SK-N-SH (cell line): ENCODE data around the gene SH3TC1. TPM values are rescaled to one million over a fixed set of nuclear protein-coding genes. Genes with fewer than 3 reads are reported as not detected.
A peak's percentile ranks its signal among the peaks of the same experiment; 100 is the strongest.

Source experiments
- CTCF ChIA-PET: fragments of 300-600, 350-600 bp; formaldehyde crosslinking; extraction: SDS; loops from one replicate; lab custom pipeline; 2021; lab: Yijun Ruan, JAX
- POLR2A ChIA-PET: fragments of 350-600 bp; sonication (Branson Sonifier 250); formaldehyde crosslinking; extraction: SDS; loops from one replicate; lab custom pipeline; 2020; ENCODE audit warnings: antibody characterized with exemption, inconsistent platforms; lab: Yijun Ruan, JAX
- DNase-seq: peaks from one replicate; pipeline ENCODE4 v3.0.0; 2012
- H2AFZ ChIP-seq: fragments of 200-600 bp; sonication (generic); 2 replicates; pipeline ENCODE4 v1.8.1; 2016; ENCODE audit warnings: antibody characterized with exemption, mild to moderate bottlenecking, low read depth
- H3F3A ChIP-seq: fragments of 200-600 bp; sonication (generic); replicated peaks from 2 replicates; pipeline ENCODE3; 2016; ENCODE audit warnings: antibody characterized with exemption, mild to moderate bottlenecking; ENCODE audit not compliant: insufficient read depth
- H3K27ac ChIP-seq, 2 experiments: fragments of 200-500 bp in 1 of 2; fragments of 200-600 bp in 1 of 2; sonication (Bioruptor generic) in 1 of 2; sonication (generic), shearing (Covaris generic) in 1 of 2; 2 replicates each; pipeline versions ENCODE4 v1.5.1 to v1.6.1; 2014 to 2016; ENCODE audit warnings: low read depth in 2 of 2, inconsistent platforms in 1 of 2, low read length in 1 of 2, mild to moderate bottlenecking in 1 of 2, mixed read lengths in 1 of 2
- H3K27me3 ChIP-seq: fragments of 200-600 bp; sonication (generic), shearing (Covaris generic); 2 replicates; pipeline ENCODE4 v1.6.1; 2016; ENCODE audit warnings: mixed run types; ENCODE audit not compliant: insufficient read depth
- H3K36me3 ChIP-seq, 2 experiments: fragments of 200-500 bp in 1 of 2; fragments of 200-600 bp in 1 of 2; sonication (Bioruptor generic) in 1 of 2; sonication (generic) in 1 of 2; replicated peaks in 1 of 2; 2 replicates each; pipeline versions ENCODE3 to v1.5.1; 2014 to 2016; ENCODE audit warnings: low read length in 1 of 2, mild to moderate bottlenecking in 1 of 2; ENCODE audit not compliant: insufficient read depth in 2 of 2, control insufficient read depth in 1 of 2
- H3K4me1 ChIP-seq, 2 experiments: fragments of 200-500 bp in 1 of 2; fragments of 200-600 bp in 1 of 2; sonication (Bioruptor generic) in 1 of 2; sonication (generic), shearing (Covaris generic) in 1 of 2; 2 replicates each; pipeline versions ENCODE4 v1.5.1 to v1.6.1; 2014 to 2016; ENCODE audit warnings: low read depth in 1 of 2, low read length in 1 of 2, mixed run types in 1 of 2; ENCODE audit not compliant: insufficient read depth in 2 of 2, control insufficient read depth in 1 of 2
- H3K4me2 ChIP-seq: fragments of 200-600 bp; sonication (generic), shearing (Covaris generic); 2 replicates; pipeline ENCODE4 v1.6.1; 2017; ENCODE audit warnings: mixed run types
- H3K4me3 ChIP-seq, 2 experiments: fragments of 200-500 bp in 1 of 2; fragments of 200-600 bp in 1 of 2; sonication (Bioruptor generic) in 1 of 2; sonication (generic), shearing (Covaris generic) in 1 of 2; 2 replicates each; pipeline versions ENCODE4 v1.5.1 to v1.8.1; 2014 to 2016; ENCODE audit warnings: low read depth in 2 of 2, inconsistent platforms in 1 of 2, low read length in 1 of 2, mild to moderate bottlenecking in 1 of 2, mixed read lengths in 1 of 2, moderate library complexity in 1 of 2
- H3K79me2 ChIP-seq: fragments of 200-600 bp; sonication (generic); 2 replicates; pipeline ENCODE4 v1.8.1; 2017; ENCODE audit warnings: mild to moderate bottlenecking; ENCODE audit not compliant: insufficient read depth
- H3K9ac ChIP-seq: fragments of 200-600 bp; sonication (generic); 2 replicates; pipeline ENCODE4 v1.6.1; 2017; ENCODE audit warnings: mixed run types
- H3K9me2 ChIP-seq: fragments of 200-600 bp; sonication (generic); 2 replicates; pipeline ENCODE4 v1.6.1; 2017; ENCODE audit warnings: mixed run types
- H3K9me3 ChIP-seq: fragments of 200-600 bp; sonication (generic); 2 replicates; pipeline ENCODE4 v1.6.1; 2017; ENCODE audit warnings: mixed run types, mild to moderate bottlenecking, moderate library complexity
- H4K20me1 ChIP-seq: fragments of 200-600 bp; sonication (generic); 2 replicates; pipeline ENCODE4 v1.6.1; 2017; ENCODE audit warnings: mild to moderate bottlenecking, mixed run types; ENCODE audit not compliant: insufficient read depth
- CTCF ChIP-seq: fragments of 200-600 bp; sonication (generic); IDR thresholded peaks from 2 replicates; pipeline ENCODE4 v1.6.1; 2017; ENCODE audit warnings: antibody characterized with exemption, mild to moderate bottlenecking, moderate library complexity
- ELF1 ChIP-seq: IDR thresholded peaks from 2 replicates; pipeline ENCODE4 v1.4.0; 2012
- EP300 ChIP-seq, 2 experiments: IDR thresholded peaks; 2 replicates each; pipeline versions ENCODE4 v1.4.0 to v1.6.1; 2012; ENCODE audit warnings: borderline replicate concordance in 1 of 2, low read depth in 1 of 2, low read length in 1 of 2
- EZH2phosphoT487 ChIP-seq: fragments of 200-600 bp; sonication (generic); IDR thresholded peaks from 2 replicates; pipeline ENCODE4 v1.6.1; 2017; ENCODE audit warnings: low read depth, mixed run types, mild to moderate bottlenecking, antibody characterized with exemption, moderate library complexity, borderline replicate concordance
- FOXJ3 ChIP-seq: sonication (generic); formaldehyde crosslinking; IDR thresholded peaks from 2 replicates; pipeline ENCODE4 v1.5.1; 2020; ENCODE audit warnings: mild to moderate bottlenecking, missing genetic modification reagents
- FOXM1 ChIP-seq: IDR thresholded peaks from 2 replicates; pipeline ENCODE4 v1.4.0; 2012; ENCODE audit warnings: low read depth, mild to moderate bottlenecking
- GATA2 ChIP-seq: sonication (generic); formaldehyde crosslinking; IDR thresholded peaks from 2 replicates; pipeline ENCODE4 v1.5.0; 2020; ENCODE audit warnings: mild to moderate bottlenecking, missing genetic modification reagents
- JUND ChIP-seq: IDR thresholded peaks from 2 replicates; pipeline ENCODE4 v1.4.0; 2012
- MEF2A ChIP-seq: IDR thresholded peaks from 2 replicates; pipeline ENCODE4 v1.4.0; 2012; ENCODE audit warnings: low read depth, borderline replicate concordance
- NRF1 ChIP-seq: IDR thresholded peaks from 2 replicates; pipeline ENCODE4 v1.6.1; 2012; ENCODE audit warnings: low read depth, mild to moderate bottlenecking, low read length
- PBX3 ChIP-seq: IDR thresholded peaks from 2 replicates; pipeline ENCODE4; 2012
- POLR2AphosphoS5 ChIP-seq: IDR thresholded peaks from 2 replicates; pipeline ENCODE4 v1.6.1; 2012; ENCODE audit warnings: low read depth, low read length
- RAD21 ChIP-seq: IDR thresholded peaks from 2 replicates; pipeline ENCODE4 v1.6.1; 2012; ENCODE audit warnings: mild to moderate bottlenecking, low read length
- RCOR1 ChIP-seq: fragments of 150-350 bp; IDR thresholded peaks from 2 replicates; pipeline ENCODE4 v1.6.1; 2017; ENCODE audit warnings: antibody characterized with exemption, low read length
- REST ChIP-seq: IDR thresholded peaks from 2 replicates; pipeline ENCODE4 v1.6.1; 2012; ENCODE audit warnings: mild to moderate bottlenecking, low read depth, low read length, moderate library complexity
- RFX5 ChIP-seq: IDR thresholded peaks from 2 replicates; pipeline ENCODE4 v1.6.1; 2012; ENCODE audit warnings: mild to moderate bottlenecking, improper control_type of control experiment, low read length
- SMC3 ChIP-seq: IDR thresholded peaks from 2 replicates; pipeline ENCODE4 v1.6.1; 2012; ENCODE audit warnings: low read depth, low read length, improper control_type of control experiment
- TAF1 ChIP-seq: IDR thresholded peaks from 2 replicates; pipeline ENCODE4 v1.6.1; 2012; ENCODE audit warnings: low read depth, mild to moderate bottlenecking, low read length, moderate library complexity, borderline replicate concordance
- TCF12 ChIP-seq: IDR thresholded peaks from 2 replicates; pipeline ENCODE4 v1.4.0; 2012
- USF2 ChIP-seq: fragments of 150-350 bp; IDR thresholded peaks from 2 replicates; pipeline ENCODE4 v1.6.1; 2017; ENCODE audit warnings: antibody characterized with exemption, low read length, low read depth, borderline replicate concordance
- WGBS: methylation state at CpG from one replicate; pipeline ENCODE4 v1.1.6; 2017; ENCODE audit warnings: low lambda C conversion rate; 5-methylcytosine and 5-hydroxymethylcytosine counted together
- polyA plus RNA-seq, 3 experiments: library from polyadenylated mRNA; depleted of rRNA; stranded (reverse); fragments of >200 nt; gene quantifications; 2 replicates each; pipeline ENCODE4 v1.2.3, GENCODE V29; 2012

SH3TC1 gene
- polyA plus RNA-seq, 1 of the 3 experiments (the other 2 are of a cell fraction), result 2.7 TPM

GRCh38 chr4:8156617-8157016 lies 42.5 kb upstream of the SH3TC1 start:
- H2AFZ ChIP-seq, result no peak overlapping the region
- TF ChIP-seq FOXM1 (no peak), USF2 (no peak), JUND (no peak), FOXJ3 (CRISPR knock-in tag) (no peak), GATA2 (CRISPR knock-in tag) (no peak), RAD21 (no peak), NRF1 (no peak), PBX3 (no peak), POLR2AphosphoS5 (no peak), SMC3 (no peak), RFX5 (no peak)
- H3K36me3 ChIP-seq, result no peaks in the 10 kb centered on the region
- CTCF ChIA-PET, result interaction anchor here (1.4 to 5.0 kb wide), 2 partner anchors 19 to 32 kb away, joined by 3 to 26 read pairs; no protein-coding TSS in a partner anchor
- H3K9me2 ChIP-seq, result no peaks in the 10 kb centered on the region
- peaks cover 20% of the 10 kb centered on the region for H3K27me3 ChIP-seq
- H3F3A ChIP-seq, result no peaks in the 10 kb centered on the region
- no peak overlapping the region for H3K4me3 ChIP-seq
- no peak overlapping the region for H3K4me2 ChIP-seq
- H3K9me3 ChIP-seq, result no peaks in the 10 kb centered on the region
- no peak overlapping the region for H3K27ac ChIP-seq
- 17% methylated on average over 2 of the region's 8 CpGs for WGBS
- no peaks in the 10 kb centered on the region for H4K20me1 ChIP-seq
- POLR2A ChIA-PET, result interaction anchor here (0.5 kb wide), 1 partner anchor 236 kb away, joined by 6 read pairs; no protein-coding TSS in a partner anchor
- DNase-seq, result no peak
- H3K4me1 ChIP-seq, result peaks cover 0 to 31% of the 10 kb centered on the region in 2 experiments; a peak in 1 of 4 replicates
- no peaks in the 10 kb centered on the region for H3K79me2 ChIP-seq
- H3K9ac ChIP-seq, result no peak overlapping the region

- TF ChIP-seq REST, result no peak
- no peak for TF ChIP-seq GATA2 (CRISPR knock-in tag)
- TF ChIP-seq TAF1, result no peak
- no peak for TF ChIP-seq CTCF
- TF ChIP-seq ELF1, result no peak
- no peak for TF ChIP-seq MEF2A
- TF ChIP-seq EP300 (IDR thresholded peaks at IDR 0.05; ENCODE audit: borderline replicate concordance in 1 of 2, low read depth in 1 of 2, low read length in 1 of 2), result no peak
- no peak for TF ChIP-seq TCF12
- TF ChIP-seq EZH2phosphoT487, result no peak
- no peak for TF ChIP-seq NRF1
- no peak for TF ChIP-seq JUND
- TF ChIP-seq SMC3, result no peak
- TF ChIP-seq RCOR1, result no peak
- H3K4me3 ChIP-seq, result peak overlapping the region in 1 of 2 experiments; percentile 57; a peak in 1 of 4 replicates
- H3K79me2 ChIP-seq, result no peaks in the 10 kb centered on the region
- 63% methylated on average over 12 of the region's 15 CpGs for WGBS
- DNase-seq, result no peak
- peaks cover 20% of the 10 kb centered on the region for H3K27me3 ChIP-seq
- H4K20me1 ChIP-seq, result no peaks in the 10 kb centered on the region
- CTCF ChIA-PET, result interaction anchor here (1.4 to 5.0 kb wide), 3 partner anchors 13 to 31 kb away, joined by 3 to 26 read pairs (median 4); no protein-coding TSS in a partner anchor
- no peaks in the 10 kb centered on the region for H3K36me3 ChIP-seq
- peaks cover 0 to 31% of the 10 kb centered on the region in 2 experiments; a peak in 1 of 4 replicates for H3K4me1 ChIP-seq
- no peak overlapping the region for H3K27ac ChIP-seq
- peak overlapping the region; percentile 99; the same call in 1 of the 2 replicates for H3K4me2 ChIP-seq
- H3F3A ChIP-seq, result no peaks in the 10 kb centered on the region
- H3K9me2 ChIP-seq, result no peaks in the 10 kb centered on the region
- H3K9me3 ChIP-seq, result no peaks in the 10 kb centered on the region
- POLR2A ChIA-PET, result no interaction called here
- no peak overlapping the region for H2AFZ ChIP-seq
- no peak overlapping the region for H3K9ac ChIP-seq
Observed at GRCh38 chr4:8157496-8157895, 41.6 kb upstream of the SH3TC1 start.
